ENCODE measurements around the gene UBR4.

- no peak for TF ChIP-seq CTCF (conservative IDR thresholded peaks at IDR 0.05; ENCODE audit: low read depth in 2 of 2)
- TF ChIP-seq JUNB (IDR thresholded peaks at IDR 0.05; ENCODE audit: unreplicated experiment) = no peak
- no peak for TF ChIP-seq POLR2AphosphoS5 (IDR thresholded peaks at IDR 0.05; ENCODE audit: low read depth)
- TF ChIP-seq REST (IDR thresholded peaks at IDR 0.05; ENCODE audit: unreplicated experiment) = no peak
- TF ChIP-seq EZH2phosphoT487 (IDR thresholded peaks at IDR 0.05; ENCODE audit: unreplicated experiment) = no peak
- TF ChIP-seq EZH2 (IDR thresholded peaks at IDR 0.05; ENCODE audit: low read depth, unreplicated experiment) = no peak
- no peak for TF ChIP-seq ZNF331 (CRISPR knock-in tag; IDR thresholded peaks at IDR 0.05; ENCODE audit: low read depth)
- no peak for TF ChIP-seq NANOG (IDR thresholded peaks at IDR 0.05; ENCODE audit: borderline replicate concordance)
- no peak for TF ChIP-seq ETS1 (IDR thresholded peaks at IDR 0.05)
- TF ChIP-seq CREB1 (CRISPR knock-in tag; IDR thresholded peaks at IDR 0.05; ENCODE audit: low read depth) = no peak
- TF ChIP-seq ZNF114 (CRISPR knock-in tag; IDR thresholded peaks at IDR 0.05) = no peak
- no peak for TF ChIP-seq STAT1 (IDR thresholded peaks at IDR 0.05; ENCODE audit: unreplicated experiment)
- TF ChIP-seq, protein P1, sequence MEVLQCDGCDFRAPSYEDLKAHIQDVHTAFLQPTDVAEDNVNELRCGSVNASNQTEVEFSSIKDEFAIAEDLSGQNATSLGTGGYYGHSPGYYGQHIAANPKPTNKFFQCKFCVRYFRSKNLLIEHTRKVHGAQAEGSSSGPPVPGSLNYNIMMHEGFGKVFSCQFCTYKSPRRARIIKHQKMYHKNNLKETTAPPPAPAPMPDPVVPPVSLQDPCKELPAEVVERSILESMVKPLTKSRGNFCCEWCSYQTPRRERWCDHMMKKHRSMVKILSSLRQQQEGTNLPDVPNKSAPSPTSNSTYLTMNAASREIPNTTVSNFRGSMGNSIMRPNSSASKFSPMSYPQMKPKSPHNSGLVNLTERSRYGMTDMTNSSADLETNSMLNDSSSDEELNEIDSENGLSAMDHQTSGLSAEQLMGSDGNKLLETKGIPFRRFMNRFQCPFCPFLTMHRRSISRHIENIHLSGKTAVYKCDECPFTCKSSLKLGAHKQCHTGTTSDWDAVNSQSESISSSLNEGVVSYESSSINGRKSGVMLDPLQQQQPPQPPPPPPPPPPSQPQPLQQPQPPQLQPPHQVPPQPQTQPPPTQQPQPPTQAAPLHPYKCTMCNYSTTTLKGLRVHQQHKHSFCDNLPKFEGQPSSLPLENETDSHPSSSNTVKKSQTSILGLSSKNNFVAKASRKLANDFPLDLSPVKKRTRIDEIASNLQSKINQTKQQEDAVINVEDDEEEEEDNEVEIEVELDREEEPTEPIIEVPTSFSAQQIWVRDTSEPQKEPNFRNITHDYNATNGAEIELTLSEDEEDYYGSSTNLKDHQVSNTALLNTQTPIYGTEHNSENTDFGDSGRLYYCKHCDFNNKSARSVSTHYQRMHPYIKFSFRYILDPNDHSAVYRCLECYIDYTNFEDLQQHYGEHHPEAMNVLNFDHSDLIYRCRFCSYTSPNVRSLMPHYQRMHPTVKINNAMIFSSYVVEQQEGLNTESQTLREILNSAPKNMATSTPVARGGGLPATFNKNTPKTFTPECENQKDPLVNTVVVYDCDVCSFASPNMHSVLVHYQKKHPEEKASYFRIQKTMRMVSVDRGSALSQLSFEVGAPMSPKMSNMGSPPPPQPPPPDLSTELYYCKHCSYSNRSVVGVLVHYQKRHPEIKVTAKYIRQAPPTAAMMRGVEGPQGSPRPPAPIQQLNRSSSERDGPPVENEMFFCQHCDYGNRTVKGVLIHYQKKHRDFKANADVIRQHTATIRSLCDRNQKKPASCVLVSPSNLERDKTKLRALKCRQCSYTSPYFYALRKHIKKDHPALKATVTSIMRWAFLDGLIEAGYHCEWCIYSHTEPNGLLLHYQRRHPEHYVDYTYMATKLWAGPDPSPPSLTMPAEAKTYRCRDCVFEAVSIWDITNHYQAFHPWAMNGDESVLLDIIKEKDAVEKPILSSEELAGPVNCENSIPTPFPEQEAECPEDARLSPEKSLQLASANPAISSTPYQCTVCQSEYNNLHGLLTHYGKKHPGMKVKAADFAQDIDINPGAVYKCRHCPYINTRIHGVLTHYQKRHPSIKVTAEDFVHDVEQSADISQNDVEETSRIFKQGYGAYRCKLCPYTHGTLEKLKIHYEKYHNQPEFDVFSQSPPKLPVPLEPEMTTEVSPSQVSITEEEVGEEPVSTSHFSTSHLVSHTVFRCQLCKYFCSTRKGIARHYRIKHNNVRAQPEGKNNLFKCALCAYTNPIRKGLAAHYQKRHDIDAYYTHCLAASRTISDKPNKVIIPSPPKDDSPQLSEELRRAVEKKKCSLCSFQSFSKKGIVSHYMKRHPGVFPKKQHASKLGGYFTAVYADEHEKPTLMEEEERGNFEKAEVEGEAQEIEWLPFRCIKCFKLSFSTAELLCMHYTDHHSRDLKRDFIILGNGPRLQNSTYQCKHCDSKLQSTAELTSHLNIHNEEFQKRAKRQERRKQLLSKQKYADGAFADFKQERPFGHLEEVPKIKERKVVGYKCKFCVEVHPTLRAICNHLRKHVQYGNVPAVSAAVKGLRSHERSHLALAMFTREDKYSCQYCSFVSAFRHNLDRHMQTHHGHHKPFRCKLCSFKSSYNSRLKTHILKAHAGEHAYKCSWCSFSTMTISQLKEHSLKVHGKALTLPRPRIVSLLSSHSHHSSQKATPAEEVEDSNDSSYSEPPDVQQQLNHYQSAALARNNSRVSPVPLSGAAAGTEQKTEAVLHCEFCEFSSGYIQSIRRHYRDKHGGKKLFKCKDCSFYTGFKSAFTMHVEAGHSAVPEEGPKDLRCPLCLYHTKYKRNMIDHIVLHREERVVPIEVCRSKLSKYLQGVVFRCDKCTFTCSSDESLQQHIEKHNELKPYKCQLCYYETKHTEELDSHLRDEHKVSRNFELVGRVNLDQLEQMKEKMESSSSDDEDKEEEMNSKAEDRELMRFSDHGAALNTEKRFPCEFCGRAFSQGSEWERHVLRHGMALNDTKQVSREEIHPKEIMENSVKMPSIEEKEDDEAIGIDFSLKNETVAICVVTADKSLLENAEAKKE (CRISPR knock-in tag; IDR thresholded peaks at IDR 0.05) = no peak
Observed at GRCh38 chr1:19250629-19251304, 40.7 kb upstream of the UBR4 start.

Measured in GM23338 (cell line).